GM19328 (cell line): ENCODE results near the gene FEM1B.

ENCODE experiments used
- ATAC-seq: cut with Tn5 transposase; IDR thresholded peaks from one replicate; pipeline ENCODE4 v1.9.1; 2021; ENCODE audit warnings: mild to moderate bottlenecking, moderate library complexity; ENCODE audit not compliant: unreplicated experiment

FEM1B gene

GRCh38 chr15:68344600-68344999 is 67.1 kb downstream of the FEM1B start:
- ATAC-seq: no peak
